IMR-90 (cell line): Measurements from ENCODE around the gene SATB2. TPM values are rescaled to one million over a fixed set of nuclear protein-coding genes. Genes with fewer than 3 reads are reported as not detected.

Source experiments
- ATAC-seq: fragments of 200-7000 bp; cut with Tn5 transposase; 2 replicates; pipeline ENCODE4 v1.9.1; 2020; ENCODE audit warnings: low read depth, mild to moderate bottlenecking, moderate library complexity
- BruUV-seq: library from RNA; stranded (reverse); fragments of 400-500 nt; replicated peaks from 2 replicates; lab custom pipeline; 2021; lab: Mats Ljungman, UMichigan
- CTCF ChIA-PET: fragments of 300-600 bp; formaldehyde crosslinking; extraction: SDS; loops from one replicate; lab custom pipeline; 2021; ENCODE audit warnings: antibody characterized with exemption; lab: Yijun Ruan, JAX
- POLR2A ChIA-PET: fragments of 300-600 bp; sonication (Branson Sonifier 250); formaldehyde crosslinking; loops from one replicate; lab custom pipeline; 2022; ENCODE audit warnings: antibody characterized with exemption; ENCODE audit not compliant: unreplicated experiment; lab: Charles Lee
- DNase-seq: peaks from one replicate; pipeline ENCODE4 v3.0.0; 2013
- H2AFZ ChIP-seq: replicated peaks from 2 replicates; pipeline ENCODE3; 2013; ENCODE audit warnings: low read length, mild to moderate bottlenecking; ENCODE audit not compliant: poor library complexity
- H2AK5ac ChIP-seq: 2 replicates; pipeline ENCODE4 v1.6.1; 2013; ENCODE audit warnings: low read depth, low read length, inconsistent platforms
- H2AK9ac ChIP-seq: replicated peaks from 2 replicates; pipeline ENCODE3; 2013; ENCODE audit warnings: mild to moderate bottlenecking, low read depth, low read length, moderate library complexity; ENCODE audit not compliant: poor library complexity
- H2BK120ac ChIP-seq: 2 replicates; pipeline ENCODE4 v1.6.1; 2013; ENCODE audit warnings: low read depth, low read length, inconsistent platforms
- H2BK15ac ChIP-seq: 3 replicates; pipeline ENCODE4 v1.6.1; 2013; ENCODE audit warnings: low read depth, low read length, inconsistent platforms
- H2BK20ac ChIP-seq: 2 replicates; pipeline ENCODE4 v1.6.1; 2013; ENCODE audit warnings: low read depth, mild to moderate bottlenecking, inconsistent platforms, low read length, moderate library complexity
- H2BK5ac ChIP-seq: 2 replicates; pipeline ENCODE4 v1.6.1; 2013; ENCODE audit warnings: mild to moderate bottlenecking, low read depth, low read length, inconsistent platforms; ENCODE audit not compliant: poor library complexity, severe bottlenecking
- H3K14ac ChIP-seq: replicated peaks from 2 replicates; pipeline ENCODE4 v1.6.1; 2013; ENCODE audit warnings: low read depth, low read length, inconsistent platforms
- H3K18ac ChIP-seq: 2 replicates; pipeline ENCODE4 v1.6.1; 2013; ENCODE audit warnings: low read depth, low read length, control low read depth
- H3K23ac ChIP-seq: 2 replicates; pipeline ENCODE4 v1.6.1; 2013; ENCODE audit warnings: low read depth, low read length, inconsistent platforms
- H3K27ac ChIP-seq: 2 replicates; pipeline ENCODE4 v1.5.1; 2013; ENCODE audit warnings: mild to moderate bottlenecking, control low read depth, low read length; ENCODE audit not compliant: insufficient read depth
- H3K27me3 ChIP-seq: 2 replicates; pipeline ENCODE4 v1.6.1; 2013; ENCODE audit warnings: low read length; ENCODE audit not compliant: control insufficient read depth, insufficient read depth
- H3K36me3 ChIP-seq: 2 replicates; pipeline ENCODE4 v1.6.1; 2013; ENCODE audit warnings: low read length, mixed read lengths; ENCODE audit not compliant: control insufficient read depth, insufficient read depth
- H3K4ac ChIP-seq: 2 replicates; pipeline ENCODE4 v1.6.1; 2013; ENCODE audit warnings: low read depth, low read length, inconsistent platforms
- H3K4me1 ChIP-seq: 2 replicates; pipeline ENCODE4 v1.6.1; 2013; ENCODE audit warnings: low read length, mixed read lengths; ENCODE audit not compliant: control insufficient read depth, insufficient read depth
- H3K4me2 ChIP-seq: 2 replicates; pipeline ENCODE4 v1.6.1; 2013; ENCODE audit warnings: low read depth, mild to moderate bottlenecking, control low read depth, low read length, moderate library complexity
- H3K4me3 ChIP-seq: 2 replicates; pipeline ENCODE4 v1.5.1; 2013; ENCODE audit warnings: low read depth, mild to moderate bottlenecking, control low read depth, low read length, moderate library complexity; ENCODE audit not compliant: insufficient read depth
- H3K56ac ChIP-seq: 2 replicates; pipeline ENCODE4 v1.6.1; 2013; ENCODE audit warnings: low read length, inconsistent platforms; ENCODE audit not compliant: insufficient read depth; ENCODE audit errors: extremely low read depth
- H3K79me1 ChIP-seq, 2 experiments: 2 replicates each; pipeline ENCODE4 v1.6.1; 2013; ENCODE audit warnings: low read length in 2 of 2, inconsistent platforms in 1 of 2, low read depth in 1 of 2
- H3K9ac ChIP-seq: 2 replicates; pipeline ENCODE4 v1.6.1; 2013; ENCODE audit warnings: low read depth, low read length, control low read depth
- H3K9me1 ChIP-seq: 2 replicates; pipeline ENCODE4 v1.6.1; 2013; ENCODE audit warnings: low read length, inconsistent platforms; ENCODE audit not compliant: insufficient read depth
- H3K9me3 ChIP-seq: 2 replicates; pipeline ENCODE4 v1.6.1; 2013; ENCODE audit warnings: low read length; ENCODE audit not compliant: control insufficient read depth, insufficient read depth
- H4K20me1 ChIP-seq: 2 replicates; pipeline ENCODE4 v1.6.1; 2013; ENCODE audit warnings: low read length, inconsistent platforms; ENCODE audit not compliant: insufficient read depth
- H4K5ac ChIP-seq: 2 replicates; pipeline ENCODE4 v1.6.1; 2013; ENCODE audit warnings: mild to moderate bottlenecking, low read depth, low read length, control low read depth
- H4K8ac ChIP-seq, 2 experiments: 2 replicates each; pipeline ENCODE4 v1.6.1; 2013; ENCODE audit warnings: low read depth in 2 of 2, low read length in 2 of 2, control low read depth in 1 of 2, inconsistent platforms in 1 of 2
- H4K91ac ChIP-seq: 2 replicates; pipeline ENCODE4 v1.6.1; 2013; ENCODE audit warnings: low read depth, low read length, inconsistent platforms; ENCODE audit not compliant: insufficient read depth
- BHLHE40 ChIP-seq: fragments of 150-350 bp; IDR thresholded peaks from 2 replicates; pipeline ENCODE4 v1.6.1; 2016; ENCODE audit warnings: mild to moderate bottlenecking, low read depth, low read length
- CEBPB ChIP-seq: IDR thresholded peaks from 2 replicates; pipeline ENCODE4 v1.6.1; 2012; ENCODE audit warnings: low read depth, low read length, improper control_type of control experiment
- CHD1 ChIP-seq: IDR thresholded peaks from 2 replicates; pipeline ENCODE4 v1.6.1; 2012; ENCODE audit warnings: low read depth, low read length, improper control_type of control experiment
- FOS ChIP-seq: fragments of 150-350 bp; IDR thresholded peaks from 2 replicates; pipeline ENCODE4 v1.6.1; 2016; ENCODE audit warnings: low read depth, low read length
- MAFK ChIP-seq: IDR thresholded peaks from 2 replicates; pipeline ENCODE4 v1.6.1; 2012; ENCODE audit warnings: low read depth, low read length, improper control_type of control experiment
- MAZ ChIP-seq: IDR thresholded peaks from 2 replicates; pipeline ENCODE4 v1.6.1; 2012; ENCODE audit warnings: low read depth, mild to moderate bottlenecking, low read length, improper control_type of control experiment, moderate library complexity, borderline replicate concordance
- MXI1 ChIP-seq: IDR thresholded peaks from 2 replicates; pipeline ENCODE4 v1.6.1; 2012; ENCODE audit warnings: low read depth, mild to moderate bottlenecking, low read length, moderate library complexity, borderline replicate concordance
- NFE2L2 ChIP-seq: fragments of 150-350 bp; IDR thresholded peaks from 2 replicates; pipeline ENCODE4 v1.6.1; 2016; ENCODE audit warnings: low read depth, mild to moderate bottlenecking, low read length
- POLR2A ChIP-seq: IDR thresholded peaks from 2 replicates; pipeline ENCODE4 v1.6.1; 2012; ENCODE audit warnings: mild to moderate bottlenecking, low read depth, low read length
- RCOR1 ChIP-seq: IDR thresholded peaks from 2 replicates; pipeline ENCODE4 v1.6.1; 2012; ENCODE audit warnings: mild to moderate bottlenecking, low read length, improper control_type of control experiment; ENCODE audit not compliant: insufficient replicate concordance
- RFX5 ChIP-seq: IDR thresholded peaks from 2 replicates; pipeline ENCODE4 v1.8.0; 2012; ENCODE audit warnings: low read depth, mild to moderate bottlenecking, low read length, moderate library complexity
- SMC3 ChIP-seq: fragments of 150-350 bp; IDR thresholded peaks from 2 replicates; pipeline ENCODE4 v1.6.1; 2016; ENCODE audit warnings: low read depth, mild to moderate bottlenecking, antibody characterized with exemption, low read length, moderate library complexity
- WGBS, 2 experiments: methylation state at CpG; one replicate each; pipeline versions ENCODE4 v1.1.5 to v1.1.7; 2013; ENCODE audit warnings: missing lambda C conversion rate in 2 of 2; ENCODE audit not compliant: insufficient read length in 1 of 2; ENCODE audit errors: extremely low coverage in 2 of 2; 5-methylcytosine and 5-hydroxymethylcytosine counted together
- dilution Hi-C: fragments of 300-500 bp; cut with HindIII; formaldehyde crosslinking; loops from one replicate; pipeline ENCODE4 v1.14.3; 2018; ENCODE audit warnings: low sequenced_read_pairs; ENCODE audit not compliant: unreplicated experiment
- in situ Hi-C: fragments of 300-500 bp; cut with MboI; formaldehyde crosslinking; loops from 3 replicates; pipeline ENCODE4 v1.14.3; 2019; ENCODE audit warnings: low sequenced_read_pairs, inconsistent platforms, mixed read lengths
- intact Hi-C: fragments of 100-400 bp; cut with micrococcal nuclease; formaldehyde crosslinking; loops from 2 replicates; pipeline ENCODE4 v1.10.0; 2022
- polyA plus RNA-seq, 3 experiments: library from polyadenylated mRNA; depleted of rRNA; stranded (reverse); fragments of >200 nt; gene quantifications; 2 replicates each; pipeline ENCODE4 v1.2.3, GENCODE V29; 2012; ENCODE audit warnings: low replicate concordance in 1 of 3
- total RNA-seq: library from RNA; depleted of rRNA; stranded (reverse); fragments of >200 nt; gene quantifications from 2 replicates; pipeline ENCODE4 v1.2.3, GENCODE V29; 2012
- TF ChIP-seq, protein P1 (sequence below): fragments of 150-350 bp; IDR thresholded peaks from 2 replicates; pipeline ENCODE4 v1.6.1; 2017; ENCODE audit warnings: mild to moderate bottlenecking, antibody characterized with exemption, low read length, low read depth
- TF ChIP-seq, protein P2 (sequence below): conservative IDR thresholded peaks from 2 replicates; pipeline ENCODE4 v1.5.1; 2012; ENCODE audit warnings: mild to moderate bottlenecking, low read depth, low read length, improper control_type of control experiment
- TF ChIP-seq, protein P3 (sequence below): fragments of 150-350 bp; IDR thresholded peaks from 2 replicates; pipeline ENCODE4 v1.6.1; 2016; ENCODE audit warnings: low read depth, mild to moderate bottlenecking, low read length, moderate library complexity, borderline replicate concordance

SATB2 gene
- total and polyA plus RNA-seq, 2 of the 4 experiments (the other 2 are of a cell fraction) = 6.2 to 8.4 TPM

DNA sequence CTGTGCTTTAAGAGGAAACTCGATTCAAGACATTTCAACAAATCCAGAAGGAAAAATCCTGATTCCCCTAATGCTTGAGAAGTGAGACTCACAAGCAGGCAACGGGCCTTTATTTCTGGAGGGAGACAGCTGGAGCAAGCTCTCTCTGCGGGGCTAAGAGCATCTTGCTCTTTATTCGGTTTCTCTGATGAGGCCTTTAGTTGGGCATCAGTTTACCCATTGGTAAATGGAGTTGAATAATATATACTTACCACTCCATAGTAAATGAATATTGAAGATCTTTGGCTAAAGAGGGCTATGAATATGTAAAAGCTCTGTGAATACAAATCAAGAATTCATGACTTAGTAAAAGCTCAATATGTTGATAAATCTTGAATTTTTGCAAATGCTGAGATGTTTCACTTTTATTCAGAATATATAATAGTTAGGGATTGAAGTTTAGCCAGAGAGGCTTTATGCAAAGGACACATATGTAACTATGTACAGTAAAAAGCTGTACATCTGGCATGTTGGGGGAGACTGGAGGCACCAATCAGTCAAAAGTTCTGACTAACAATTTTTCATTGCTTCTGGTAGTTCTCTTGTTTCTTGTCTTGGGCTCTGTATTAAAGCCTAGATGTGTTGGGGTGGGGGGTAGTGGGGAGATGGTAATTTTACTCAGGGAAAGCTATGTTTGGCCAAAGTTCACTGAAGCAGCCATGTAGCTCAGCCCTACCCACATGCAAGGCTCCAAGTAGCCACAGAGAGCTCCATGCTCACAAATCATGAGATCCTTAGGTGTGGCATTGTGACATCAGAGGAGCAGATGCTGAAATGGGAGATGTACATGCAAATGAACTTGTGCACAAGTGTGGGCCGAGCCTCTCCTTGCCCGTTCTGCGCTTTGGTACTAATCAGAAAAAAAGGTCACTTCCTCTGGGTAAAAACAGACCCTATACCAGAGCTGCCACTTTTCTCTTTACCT is 200.2 kb downstream of the SATB2 start:
- H2BK20ac ChIP-seq = no peak overlapping the region
- CTCF ChIA-PET = no interaction called here
- TF ChIP-seq MXI1 (no peak), BHLHE40 (no peak), SMC3 (no peak), NFE2L2 (no peak), POLR2A (no peak), CEBPB (no peak), MAFK (no peak), RCOR1 (no peak), CHD1 (no peak), RFX5 (no peak), MAZ (no peak), FOS (no peak)
- TF ChIP-seq, protein P1, sequence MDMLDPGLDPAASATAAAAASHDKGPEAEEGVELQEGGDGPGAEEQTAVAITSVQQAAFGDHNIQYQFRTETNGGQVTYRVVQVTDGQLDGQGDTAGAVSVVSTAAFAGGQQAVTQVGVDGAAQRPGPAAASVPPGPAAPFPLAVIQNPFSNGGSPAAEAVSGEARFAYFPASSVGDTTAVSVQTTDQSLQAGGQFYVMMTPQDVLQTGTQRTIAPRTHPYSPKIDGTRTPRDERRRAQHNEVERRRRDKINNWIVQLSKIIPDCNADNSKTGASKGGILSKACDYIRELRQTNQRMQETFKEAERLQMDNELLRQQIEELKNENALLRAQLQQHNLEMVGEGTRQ = no peak
- TF ChIP-seq, protein P2, sequence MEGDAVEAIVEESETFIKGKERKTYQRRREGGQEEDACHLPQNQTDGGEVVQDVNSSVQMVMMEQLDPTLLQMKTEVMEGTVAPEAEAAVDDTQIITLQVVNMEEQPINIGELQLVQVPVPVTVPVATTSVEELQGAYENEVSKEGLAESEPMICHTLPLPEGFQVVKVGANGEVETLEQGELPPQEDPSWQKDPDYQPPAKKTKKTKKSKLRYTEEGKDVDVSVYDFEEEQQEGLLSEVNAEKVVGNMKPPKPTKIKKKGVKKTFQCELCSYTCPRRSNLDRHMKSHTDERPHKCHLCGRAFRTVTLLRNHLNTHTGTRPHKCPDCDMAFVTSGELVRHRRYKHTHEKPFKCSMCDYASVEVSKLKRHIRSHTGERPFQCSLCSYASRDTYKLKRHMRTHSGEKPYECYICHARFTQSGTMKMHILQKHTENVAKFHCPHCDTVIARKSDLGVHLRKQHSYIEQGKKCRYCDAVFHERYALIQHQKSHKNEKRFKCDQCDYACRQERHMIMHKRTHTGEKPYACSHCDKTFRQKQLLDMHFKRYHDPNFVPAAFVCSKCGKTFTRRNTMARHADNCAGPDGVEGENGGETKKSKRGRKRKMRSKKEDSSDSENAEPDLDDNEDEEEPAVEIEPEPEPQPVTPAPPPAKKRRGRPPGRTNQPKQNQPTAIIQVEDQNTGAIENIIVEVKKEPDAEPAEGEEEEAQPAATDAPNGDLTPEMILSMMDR = no peak
- TF ChIP-seq, protein P3, sequence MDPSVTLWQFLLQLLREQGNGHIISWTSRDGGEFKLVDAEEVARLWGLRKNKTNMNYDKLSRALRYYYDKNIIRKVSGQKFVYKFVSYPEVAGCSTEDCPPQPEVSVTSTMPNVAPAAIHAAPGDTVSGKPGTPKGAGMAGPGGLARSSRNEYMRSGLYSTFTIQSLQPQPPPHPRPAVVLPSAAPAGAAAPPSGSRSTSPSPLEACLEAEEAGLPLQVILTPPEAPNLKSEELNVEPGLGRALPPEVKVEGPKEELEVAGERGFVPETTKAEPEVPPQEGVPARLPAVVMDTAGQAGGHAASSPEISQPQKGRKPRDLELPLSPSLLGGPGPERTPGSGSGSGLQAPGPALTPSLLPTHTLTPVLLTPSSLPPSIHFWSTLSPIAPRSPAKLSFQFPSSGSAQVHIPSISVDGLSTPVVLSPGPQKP = no peak

More for the DNA sequence above, 200.2 kb downstream of the SATB2 start:
- Histone ChIP-seq H3K36me3 (no peaks in the 10 kb centered on the region), H3K4me1 (no peaks in the 10 kb centered on the region), H2BK15ac (no peak overlapping the region), H3K9me3 (no peaks in the 10 kb centered on the region), H3K79me1 (no peaks in the 10 kb centered on the region), H3K4ac (no peak overlapping the region), H4K8ac (no peak overlapping the region), H3K23ac (no peak overlapping the region), H3K27me3 (no peaks in the 10 kb centered on the region), H3K4me2 (no peak overlapping the region), H2BK120ac (no peak overlapping the region), H3K9me1 (no peaks in the 10 kb centered on the region), H2AK5ac (no peak overlapping the region), H4K5ac (no peak overlapping the region), H3K4me3 (no peak overlapping the region), H2AK9ac (no peak overlapping the region), H4K91ac (no peak overlapping the region), H3K18ac (no peak overlapping the region), H4K20me1 (no peaks in the 10 kb centered on the region), H3K14ac (no peak overlapping the region), H3K56ac (no peak overlapping the region), H2AFZ (no peak overlapping the region), H2BK5ac (no peak overlapping the region), H3K9ac (no peak overlapping the region), H3K27ac (no peak overlapping the region)
- WGBS, 2 experiments = no CpG with 5 or more reads among the region's 7 CpGs
- dilution Hi-C loops = no loop called here
- intact Hi-C loops = no loop called here
- no peak for DNase-seq
- no TSS peak for BruUV-seq
- in situ Hi-C loops = no loop called here
- POLR2A ChIA-PET = no interaction called here
- ATAC-seq = no peak
